ENCODE results near the gene LMX1B. TPM values are rescaled to one million over a fixed set of nuclear protein-coding genes. Genes with fewer than 3 reads are reported as not detected.

The LMX1B gene
- total RNA-seq, 2 donors from 2014 or later = 0.14 TPM; not detected in 1

- ATAC-seq = peak; percentile 81
- intact Hi-C loops (cut with DNase I, micrococcal nuclease) = no loop called here
- DNase-seq = no peak
These were observed 12.6 kb downstream of the LMX1B start for GRCh38 chr9:126626127-126626925.

GRCh38 chr9:126626926-126627233 lies 13.2 kb downstream of the LMX1B start:
- ATAC-seq (no peak), DNase-seq (no peak)
- intact Hi-C loops (cut with DNase I, micrococcal nuclease) = no loop called here

GRCh38 chr9:126628146-126628545 lies 14.4 kb downstream of the LMX1B start:
- no peak for ATAC-seq
- no peak for DNase-seq
- intact Hi-C loops (cut with DNase I, micrococcal nuclease) = no loop called here

- no peak for ATAC-seq
- intact Hi-C loops (cut with DNase I, micrococcal nuclease) = no loop called here
- DNase-seq = no peak
These were observed 15.4 kb downstream of the LMX1B start for GRCh38 chr9:126628969-126629674.

GRCh38 chr9:126630458-126631237 lies 16.9 kb downstream of the LMX1B start:
- ATAC-seq (no peak), DNase-seq (no peak)
- intact Hi-C loops (cut with DNase I, micrococcal nuclease) = no loop called here

- DNase-seq (no peak), ATAC-seq (no peak)
- intact Hi-C loops (cut with DNase I, micrococcal nuclease) = no loop called here
These were observed 17.5 kb downstream of the LMX1B start for GRCh38 chr9:126631254-126631653.

GRCh38 chr9:126633881-126634558 lies 20.3 kb downstream of the LMX1B start:
- no peak for ATAC-seq
- intact Hi-C loops (cut with DNase I, micrococcal nuclease) = no loop called here
- no peak for DNase-seq

- ATAC-seq (no peak), DNase-seq (no peak)
- intact Hi-C loops (cut with DNase I, micrococcal nuclease) = no loop called here
These were observed 21.3 kb downstream of the LMX1B start for GRCh38 chr9:126635061-126635460.

- DNase-seq = no peak
- intact Hi-C loops (cut with DNase I, micrococcal nuclease) = no loop called here
- ATAC-seq = no peak
These were observed 22.1 kb downstream of the LMX1B start for GRCh38 chr9:126635661-126636439.

- no peak for ATAC-seq
- DNase-seq = no peak
These were observed 23.5 kb downstream of the LMX1B start for GRCh38 chr9:126636983-126637798.

GRCh38 chr9:126638571-126639132 lies 24.9 kb downstream of the LMX1B start:
- ATAC-seq (no peak), DNase-seq (no peak)
- intact Hi-C loops (cut with DNase I, micrococcal nuclease) = no loop called here

More at GRCh38 chr9:126636983-126637798, 23.5 kb downstream of the LMX1B start:
- intact Hi-C loops (cut with DNase I, micrococcal nuclease) = no loop called here

- no peak for ATAC-seq
- intact Hi-C loops (cut with DNase I, micrococcal nuclease) = no loop called here
- DNase-seq = no peak
These were observed 25.7 kb downstream of the LMX1B start for GRCh38 chr9:126639318-126640000.

- ATAC-seq (no peak), DNase-seq (no peak)
- intact Hi-C loops (cut with DNase I, micrococcal nuclease) = no loop called here
These were observed 27.6 kb downstream of the LMX1B start for GRCh38 chr9:126641118-126641851.

GRCh38 chr9:126642010-126642744 lies 28.4 kb downstream of the LMX1B start:
- intact Hi-C loops (cut with DNase I, micrococcal nuclease) = no loop called here
- ATAC-seq = no peak
- DNase-seq = no peak

GRCh38 chr9:126642839-126643238 lies 29.1 kb downstream of the LMX1B start:
- intact Hi-C loops (cut with DNase I, micrococcal nuclease) = no loop called here
- ATAC-seq = no peak
- DNase-seq = no peak

Measured in left colon (tissue), 2 donors.